GM21529 (cell line): ENCODE data around the gene IMPACT.

Experiments
- ATAC-seq: cut with Tn5 transposase; IDR thresholded peaks from one replicate; pipeline ENCODE4 v1.9.1; 2021; ENCODE audit not compliant: unreplicated experiment

Gene IMPACT, protein sequence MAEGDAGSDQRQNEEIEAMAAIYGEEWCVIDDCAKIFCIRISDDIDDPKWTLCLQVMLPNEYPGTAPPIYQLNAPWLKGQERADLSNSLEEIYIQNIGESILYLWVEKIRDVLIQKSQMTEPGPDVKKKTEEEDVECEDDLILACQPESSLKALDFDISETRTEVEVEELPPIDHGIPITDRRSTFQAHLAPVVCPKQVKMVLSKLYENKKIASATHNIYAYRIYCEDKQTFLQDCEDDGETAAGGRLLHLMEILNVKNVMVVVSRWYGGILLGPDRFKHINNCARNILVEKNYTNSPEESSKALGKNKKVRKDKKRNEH

DNA sequence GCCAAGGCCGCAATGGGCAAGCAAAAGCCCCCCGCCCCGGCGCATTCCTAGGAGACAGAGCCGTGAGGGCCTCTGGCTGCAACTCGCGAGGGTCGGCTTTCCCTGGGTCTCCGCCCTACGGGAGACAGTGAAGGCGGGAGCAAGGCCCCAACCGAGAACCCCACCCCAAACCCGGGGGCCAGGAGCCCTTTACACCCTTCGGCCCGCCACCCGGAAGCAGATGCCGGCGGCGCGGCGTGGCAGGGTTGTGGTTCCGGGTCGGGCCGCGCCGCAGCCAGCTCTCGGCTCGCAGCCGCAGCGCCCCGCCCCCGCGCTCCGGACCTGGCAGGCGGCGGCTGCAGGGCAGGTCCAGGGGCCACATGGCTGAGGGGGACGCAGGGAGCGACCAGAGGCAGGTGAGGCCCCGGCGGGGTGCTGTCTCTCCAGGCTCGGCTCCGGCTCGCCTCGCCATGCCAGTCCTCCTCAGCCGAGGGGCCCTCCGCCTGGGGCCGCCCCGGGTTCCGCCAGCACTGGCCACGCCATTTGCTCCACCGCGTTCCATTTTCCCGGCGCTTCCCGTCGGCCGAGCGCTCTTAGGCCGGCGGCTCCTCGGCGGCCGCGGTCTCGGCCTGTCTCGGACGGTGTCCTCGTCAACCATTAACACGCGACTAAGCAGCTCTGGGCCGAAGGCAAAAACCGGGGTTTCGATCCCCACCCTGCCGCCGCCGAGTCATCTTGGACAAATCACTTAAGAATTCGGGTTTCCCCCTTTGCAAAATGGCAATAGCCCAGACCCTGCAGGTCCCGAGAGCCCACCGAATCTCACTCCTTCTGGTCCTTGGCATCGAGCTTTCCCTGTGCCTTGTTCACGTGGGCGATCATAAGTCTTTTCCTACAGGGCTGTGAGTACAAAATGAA is at the start of gene IMPACT:
IMPACT (plus strand) TSS at position 273 of the 897 bp plus-strand sequence; CDS start at position 360, 87 bp downstream.
- peak; percentile 90 for ATAC-seq

DNA sequence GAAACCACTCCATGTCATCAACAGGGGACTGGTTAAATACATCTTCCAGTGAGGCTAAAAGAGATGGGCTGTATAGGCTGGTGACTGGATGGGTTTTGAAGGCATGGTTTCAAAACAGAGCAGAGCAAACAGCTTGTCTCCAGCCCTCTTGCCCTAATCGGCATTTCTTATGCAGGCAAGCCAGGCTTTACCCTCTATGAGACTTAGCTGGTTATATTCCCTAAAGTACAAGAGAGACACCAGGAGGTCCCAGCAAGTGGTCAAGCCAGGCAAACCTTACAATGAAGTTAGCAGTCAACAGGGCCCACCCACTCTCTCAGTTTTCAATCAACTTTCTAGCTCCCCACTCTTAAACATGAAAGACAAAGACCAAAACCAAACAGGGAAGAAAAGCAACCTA is 47.9 kb upstream of the IMPACT start:
- ATAC-seq, result no peak

DNA sequence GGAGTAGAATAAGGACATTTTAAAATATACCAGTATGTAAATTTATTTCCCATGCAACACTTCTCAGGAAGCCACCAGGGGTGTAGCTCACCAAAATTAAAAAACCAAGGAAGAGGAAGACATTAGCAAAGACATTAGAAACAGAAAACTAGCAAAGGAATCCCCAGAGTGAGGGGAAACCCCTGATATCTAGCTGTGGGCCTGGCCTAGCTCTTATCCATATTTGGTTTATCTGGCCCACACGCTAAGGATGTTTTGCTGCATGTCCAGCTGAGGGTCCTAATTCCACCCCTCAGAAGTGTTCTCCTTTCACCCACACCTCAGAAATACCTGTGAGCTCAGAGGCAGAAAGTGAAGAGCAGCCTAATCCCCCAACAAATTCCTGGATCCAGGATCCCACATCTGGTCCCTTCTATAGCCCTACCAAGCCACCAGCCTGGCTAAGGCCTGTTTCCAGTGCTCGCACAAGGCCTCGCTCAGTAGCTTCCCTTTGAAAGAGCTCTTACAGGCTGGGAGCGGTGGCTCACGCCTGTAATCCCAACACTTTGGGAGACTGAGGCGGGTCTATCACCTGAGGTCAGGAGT is 46.2 kb upstream of the IMPACT start:
- no peak for ATAC-seq

DNA sequence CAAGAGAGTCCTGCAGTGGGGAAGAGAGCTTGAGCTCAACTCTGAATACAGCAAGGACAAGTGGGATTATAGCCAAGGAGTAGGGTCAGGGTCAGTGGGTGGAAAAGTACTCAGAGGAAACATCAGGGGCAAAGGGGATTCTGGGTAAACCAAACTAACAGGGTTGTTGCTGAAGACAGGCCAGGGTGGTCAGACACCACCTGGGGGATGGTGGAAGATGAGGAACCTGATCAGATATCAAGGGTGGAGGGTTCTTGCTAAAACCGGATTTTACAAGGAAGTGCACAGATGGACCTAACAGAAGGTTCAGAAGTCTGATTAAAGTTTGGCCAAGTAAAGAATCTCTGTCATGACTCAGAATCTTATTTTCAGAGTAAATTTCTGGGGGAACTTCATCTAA is 45.3 kb upstream of the IMPACT start:
- no peak for ATAC-seq

DNA sequence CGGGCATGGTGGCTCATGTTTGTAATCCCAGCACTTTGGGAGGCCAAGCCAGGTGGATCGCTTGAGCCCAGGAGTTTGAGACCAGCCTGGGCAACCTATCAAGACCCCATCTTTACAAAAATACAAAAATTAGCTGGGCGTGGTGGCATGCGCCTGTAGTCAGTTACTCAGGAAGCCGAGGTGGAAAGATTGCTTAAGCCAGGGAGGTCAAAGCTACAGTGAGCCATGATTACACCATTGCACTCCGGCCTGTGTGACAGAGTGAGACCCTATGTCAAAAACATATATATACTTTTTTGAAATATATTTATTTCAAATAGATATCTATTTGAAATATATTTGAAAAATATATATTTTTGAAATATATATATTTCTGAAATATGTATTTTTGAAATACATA is 39.8 kb upstream of the IMPACT start:
- ATAC-seq, result no peak

DNA sequence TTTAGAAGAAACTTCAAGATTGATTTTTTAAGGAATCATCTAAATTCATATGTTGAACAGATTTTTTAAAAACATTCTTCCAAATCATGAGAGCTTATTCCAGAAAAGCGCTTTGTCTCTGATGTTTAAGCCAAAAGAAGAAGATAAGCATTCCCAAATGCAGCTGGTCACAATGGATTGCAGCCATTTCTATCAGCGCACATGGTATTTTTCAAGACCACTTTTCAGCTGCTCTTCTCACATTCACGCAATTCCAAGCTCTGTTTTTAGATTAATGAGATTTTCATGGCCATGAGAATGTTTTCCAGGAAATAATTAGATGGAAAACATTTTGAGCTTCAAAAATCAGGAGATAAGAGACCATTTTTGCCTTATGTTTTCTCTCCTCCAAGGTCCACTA is 37.5 kb upstream of the IMPACT start:
- no peak for ATAC-seq

DNA sequence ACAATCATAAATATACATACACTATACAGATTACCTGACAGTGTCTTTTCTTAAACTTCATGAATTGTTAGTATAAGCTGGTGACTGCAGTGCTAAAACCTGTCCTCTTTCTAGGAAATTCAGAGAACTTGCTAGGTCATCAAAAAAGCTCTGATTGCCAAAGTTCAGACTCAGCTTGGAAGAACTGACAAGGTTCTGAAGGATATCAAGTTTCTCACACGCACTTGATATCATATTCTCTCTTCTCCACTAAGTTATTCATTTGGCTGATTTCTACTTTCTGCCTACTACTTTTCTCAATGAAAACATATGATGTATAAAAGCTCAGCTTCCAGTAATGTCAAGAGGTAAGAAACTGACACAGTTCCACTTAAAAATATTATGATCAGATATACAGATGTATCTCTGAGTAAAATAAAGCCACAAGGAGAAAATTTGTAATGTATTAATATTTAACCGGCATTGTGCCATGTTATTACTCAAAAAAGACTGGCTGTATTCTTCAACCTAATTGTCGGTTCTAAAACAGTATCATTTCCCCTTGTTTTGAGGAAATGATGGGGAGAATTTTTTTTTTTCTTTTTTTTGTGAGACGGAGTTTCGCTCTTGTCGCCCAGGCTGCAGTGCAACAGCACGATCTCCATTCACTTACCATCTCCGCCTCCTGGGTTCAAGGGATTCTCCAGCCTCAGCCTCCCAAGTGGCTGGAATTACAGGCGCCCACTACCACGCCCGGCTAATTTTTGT is 31.2 kb upstream of the IMPACT start:
- ATAC-seq, result no peak

DNA sequence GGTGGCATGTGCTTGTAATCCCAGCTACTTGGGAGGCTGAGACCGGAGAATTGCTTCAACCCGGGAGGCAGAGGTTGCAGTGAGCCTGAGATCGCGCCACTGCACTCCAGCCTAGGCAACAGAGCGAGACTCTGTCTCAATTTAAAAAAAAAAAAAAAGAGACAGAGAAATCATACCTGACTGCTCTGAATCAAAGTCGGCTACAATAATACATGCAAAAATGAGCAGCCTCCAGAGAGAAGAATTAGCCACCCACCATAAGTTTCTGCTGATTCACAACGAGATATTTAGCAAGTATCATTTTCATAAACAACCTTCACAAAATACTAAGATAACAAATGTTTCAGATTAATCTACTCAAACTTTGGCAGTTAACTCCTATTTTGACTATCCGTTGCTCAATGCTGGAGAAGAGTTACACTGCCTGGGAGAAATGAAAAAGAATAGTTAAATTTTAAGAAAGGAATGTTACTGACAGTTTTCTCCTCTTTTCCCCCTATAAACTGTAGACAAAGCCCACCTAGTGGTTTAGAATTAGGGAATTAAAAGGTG is 30.3 kb upstream of the IMPACT start:
- ATAC-seq, result no peak

DNA sequence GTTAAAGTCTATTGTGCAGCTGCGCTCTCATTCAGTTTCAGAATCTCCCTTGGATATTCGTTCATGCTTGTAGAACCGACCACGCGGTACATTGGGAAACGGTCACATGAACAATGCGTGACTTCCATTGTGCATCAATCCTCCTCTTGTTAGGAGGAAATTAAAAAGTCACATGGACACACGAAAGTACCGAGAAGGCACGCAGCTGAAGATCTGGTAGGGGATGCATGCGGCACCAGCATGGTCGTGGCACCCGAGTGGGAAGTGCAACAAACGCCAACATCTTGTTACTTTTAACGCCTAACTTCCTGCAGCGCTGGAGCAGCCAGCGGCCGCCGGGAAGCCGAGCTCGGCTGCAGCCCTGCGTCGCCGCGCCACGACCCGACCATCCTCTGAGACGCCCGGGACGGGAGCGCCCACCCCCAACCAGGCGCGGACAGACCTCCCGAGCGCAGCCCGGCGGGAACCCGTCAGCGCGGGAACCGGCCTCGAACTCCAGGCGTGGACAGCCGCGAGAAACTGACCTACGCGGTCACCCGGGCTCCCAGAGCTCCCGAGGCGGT is 29.3 kb upstream of the IMPACT start:
- ATAC-seq, result no peak

DNA sequence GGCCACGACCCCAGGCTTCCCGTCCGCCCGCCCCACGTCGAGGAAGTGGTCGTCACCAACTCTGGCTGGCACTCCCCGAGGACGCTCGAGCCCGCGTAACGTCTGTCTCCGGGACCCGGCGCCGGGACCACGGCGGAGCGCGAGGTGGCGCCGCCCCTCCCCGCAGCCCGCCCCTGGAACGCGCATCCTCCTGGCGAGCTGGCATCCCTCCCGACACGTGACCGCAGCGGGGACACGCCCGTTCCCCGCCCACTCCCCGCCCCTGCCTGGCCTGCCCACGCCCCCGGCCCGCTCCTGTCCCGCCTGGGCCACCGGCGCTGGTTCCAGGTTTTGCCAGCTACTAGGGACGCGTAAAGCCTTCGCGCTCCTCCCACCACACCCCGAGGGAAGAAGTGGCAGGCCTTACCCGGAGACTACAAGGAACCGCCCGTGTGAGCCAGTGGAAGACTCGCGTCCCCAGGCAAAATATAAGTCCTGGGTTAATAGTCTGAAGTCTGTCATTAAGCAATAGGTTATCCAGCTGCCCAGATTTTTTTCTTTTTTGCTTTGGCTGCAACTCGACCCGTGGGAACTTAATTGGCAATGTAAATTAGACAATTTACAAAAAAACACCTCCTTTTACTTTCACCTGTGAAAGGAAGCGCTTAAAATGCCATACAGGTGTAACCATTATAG is 28.6 kb upstream of the IMPACT start, which contains the start of gene OSBPL1A:
OSBPL1A (minus strand) TSS at position 131 of the 675 bp plus-strand sequence. CDS start 20,291 bp downstream, outside the sequence.
- ATAC-seq, result peak; percentile 55

DNA sequence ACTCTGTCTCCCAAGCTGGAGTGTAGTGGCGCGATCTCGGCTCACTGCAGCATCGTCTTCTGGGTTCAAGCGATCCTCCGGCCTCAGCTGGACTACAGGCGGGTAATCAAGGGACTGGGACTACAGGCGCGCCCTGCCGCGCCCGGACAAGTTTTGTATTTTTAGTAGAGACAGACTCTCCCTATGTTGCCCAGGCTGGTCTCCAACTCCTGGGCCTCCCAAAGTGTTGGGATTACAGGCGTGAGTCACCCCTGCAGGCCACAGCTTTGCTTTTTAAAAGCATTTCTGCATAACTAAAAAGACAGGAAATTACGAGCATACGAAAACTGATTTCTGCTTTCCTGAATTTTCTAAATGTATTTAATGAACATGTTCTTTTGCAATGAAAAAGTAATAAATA is 27.9 kb upstream of the IMPACT start:
- no peak for ATAC-seq

DNA sequence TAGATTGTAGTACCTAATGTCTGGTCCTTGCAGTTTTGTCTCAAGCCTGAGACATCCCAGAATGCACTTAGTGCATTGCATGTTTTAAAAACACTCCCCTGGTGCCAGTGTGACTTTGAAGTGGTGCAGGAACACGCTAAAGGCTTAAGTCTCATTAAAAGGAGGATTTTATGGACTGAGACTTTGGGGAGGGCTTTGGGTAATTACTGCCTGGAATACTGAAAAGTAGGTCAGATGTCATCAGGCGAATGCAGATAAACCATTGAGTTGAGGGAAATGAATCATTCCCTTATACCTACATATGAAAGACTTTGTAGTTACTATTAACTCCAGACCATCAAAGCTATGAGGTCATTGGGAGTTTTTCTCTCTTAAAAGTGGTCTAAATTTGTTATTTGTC is 25.9 kb upstream of the IMPACT start:
- ATAC-seq, result no peak

DNA sequence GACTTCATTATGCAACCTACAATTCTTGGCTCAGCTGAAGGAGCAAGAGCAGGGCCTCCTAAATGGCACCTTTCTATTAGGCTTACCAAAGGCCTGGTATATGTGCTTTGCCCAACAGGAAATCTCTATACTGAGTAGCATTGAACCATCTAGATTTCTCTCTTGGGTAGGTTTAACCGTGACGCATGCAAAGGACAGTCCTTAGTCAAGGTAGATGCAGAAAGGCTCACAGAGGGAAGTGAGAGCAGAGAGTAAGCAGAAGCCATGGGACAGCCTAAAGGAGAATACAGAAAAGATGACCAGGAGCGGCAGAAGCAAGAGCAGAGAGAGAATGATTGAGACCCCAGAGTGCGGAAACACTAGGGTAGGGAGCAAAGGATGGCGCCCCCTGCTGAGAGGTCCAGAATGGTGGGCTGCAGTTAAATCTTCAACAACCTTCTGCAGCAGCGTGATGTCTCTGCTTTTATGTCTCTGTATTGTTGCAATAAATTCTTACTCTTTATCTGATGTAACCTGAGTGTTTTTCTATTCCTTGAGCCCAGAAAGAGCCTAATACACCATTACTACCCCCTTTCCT is 24.2 kb upstream of the IMPACT start:
- ATAC-seq, result no peak

DNA sequence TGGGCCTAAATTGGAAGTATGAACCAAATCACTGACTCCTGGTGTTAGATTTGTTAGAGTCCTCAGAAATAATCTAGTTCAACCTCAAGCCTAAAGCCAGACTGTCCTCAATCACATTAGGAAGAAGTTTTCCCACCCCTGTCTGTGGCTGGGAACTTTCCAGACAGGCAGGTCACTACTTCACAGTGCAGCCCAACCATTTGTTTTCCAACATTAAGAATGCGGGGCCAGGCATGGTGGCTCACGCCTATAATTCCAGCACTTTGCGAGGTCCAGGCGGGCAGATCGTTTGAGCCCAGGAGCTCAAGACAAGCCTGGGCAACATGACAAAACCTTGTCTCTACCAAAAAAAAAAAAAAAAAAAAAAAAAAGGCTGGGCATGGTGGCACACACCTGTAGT is 23.4 kb upstream of the IMPACT start:
- no peak for ATAC-seq

DNA sequence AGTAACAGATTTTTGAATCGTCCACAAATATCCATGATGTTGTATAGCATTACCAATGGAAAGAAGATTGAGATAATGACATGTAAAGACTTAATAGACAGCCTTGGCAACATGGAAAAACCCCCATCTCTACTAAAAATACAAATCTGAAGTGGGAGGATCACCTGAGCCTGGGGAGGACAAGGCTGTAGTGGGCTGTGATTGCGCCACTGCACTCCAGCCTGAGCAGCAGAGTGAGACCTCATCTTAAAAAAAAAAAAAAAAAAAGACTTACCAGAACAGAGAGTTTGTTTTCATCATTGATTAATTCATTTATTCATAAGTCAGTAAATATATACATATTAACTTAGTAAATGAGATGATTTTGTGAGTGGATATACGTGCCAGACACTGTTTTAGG is 21.9 kb upstream of the IMPACT start:
- no peak for ATAC-seq

DNA sequence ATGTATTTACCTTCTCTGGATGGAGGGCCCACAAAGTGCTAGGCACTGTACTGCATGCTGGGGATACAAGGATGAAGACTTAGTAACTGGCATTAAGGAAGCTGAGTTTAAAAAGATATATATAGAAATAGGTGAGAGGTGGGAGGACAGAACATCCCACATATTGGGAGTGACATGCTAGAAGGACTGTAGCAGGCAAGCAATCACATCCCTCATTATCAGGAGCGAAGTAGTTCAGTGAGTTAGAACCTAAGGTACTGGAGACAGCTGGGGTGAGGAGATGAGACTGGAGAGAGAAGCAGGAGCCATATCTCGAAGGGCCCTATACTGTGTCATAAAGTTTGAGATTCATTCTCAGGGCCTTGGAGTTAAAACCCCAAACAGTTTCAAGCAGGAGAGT is 18.0 kb upstream of the IMPACT start:
- no peak for ATAC-seq

DNA sequence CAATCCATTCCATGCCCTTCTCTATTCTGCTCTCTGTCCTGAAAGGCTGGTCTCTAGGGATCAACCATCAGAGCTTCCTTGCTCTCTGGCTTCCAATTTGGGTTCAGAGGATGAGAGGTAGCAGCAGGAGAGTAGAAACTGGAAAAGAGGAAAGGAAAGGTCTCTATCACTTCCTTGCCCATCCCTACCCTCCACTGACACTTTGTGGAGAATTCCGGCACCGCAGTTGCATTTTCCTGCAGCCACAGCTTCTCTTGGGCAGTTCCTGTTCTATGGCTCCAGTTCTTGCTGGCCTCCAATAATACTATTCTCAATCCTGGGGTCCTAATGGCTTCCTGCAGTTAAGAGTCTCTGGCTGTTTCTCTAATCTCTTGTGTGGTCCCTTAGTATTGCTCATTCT is 13.3 kb upstream of the IMPACT start:
- ATAC-seq, result no peak

DNA sequence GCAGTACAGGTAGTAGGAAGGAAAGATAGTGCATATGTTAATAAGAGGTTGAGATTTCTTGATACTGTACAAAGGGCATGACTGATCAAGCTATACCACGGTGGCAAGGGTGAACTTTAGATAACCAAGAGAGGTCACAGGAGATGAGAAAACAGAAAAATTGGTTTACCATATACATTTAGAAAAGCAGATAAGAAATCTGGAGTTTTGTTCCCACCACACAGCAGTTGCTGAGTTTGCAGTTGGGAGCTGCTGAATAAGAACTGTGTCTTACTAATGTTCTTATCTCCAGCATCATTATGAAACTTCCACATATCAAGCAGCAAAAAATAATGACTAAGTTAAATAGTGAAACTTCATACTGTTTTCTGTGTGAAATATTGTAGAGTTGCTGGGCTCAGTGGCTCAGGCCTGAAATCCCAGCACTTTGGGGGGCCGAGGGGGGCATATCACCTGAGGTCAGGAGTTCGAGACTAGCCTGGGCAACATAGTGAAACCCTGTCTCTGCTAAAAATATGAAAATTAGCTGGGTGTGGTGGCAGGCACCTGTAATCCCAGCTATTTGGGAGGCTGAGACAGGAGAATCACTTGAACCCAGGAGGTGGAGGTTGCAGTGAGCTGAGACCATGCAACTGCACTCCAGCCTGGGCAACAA is 12.0 kb upstream of the IMPACT start:
- ATAC-seq, result no peak

DNA sequence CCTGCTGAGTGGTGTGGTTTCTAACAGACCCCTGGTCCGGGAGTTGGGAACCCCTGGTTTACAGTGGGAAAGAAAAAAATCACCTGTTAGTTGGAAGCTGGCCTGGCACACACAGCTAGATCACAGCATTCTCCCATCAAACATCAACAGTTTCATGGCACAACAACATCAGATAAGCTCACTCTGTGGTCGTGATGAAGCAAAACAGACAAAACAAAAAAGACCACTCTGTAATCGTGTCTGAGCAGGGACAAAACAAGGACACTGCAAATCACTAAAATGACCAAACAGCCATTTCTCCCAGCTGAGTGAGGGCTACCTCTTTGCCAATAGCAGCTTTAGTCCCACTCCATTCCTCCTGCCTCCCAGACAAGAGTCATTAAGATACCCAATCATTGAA is 9.0 kb upstream of the IMPACT start:
- ATAC-seq, result no peak
